GM12801 (cell line): ENCODE data around the gene DDX54.

Source experiments
- TF ChIP-seq, protein P1 (sequence below): IDR thresholded peaks from one replicate; pipeline ENCODE4 v1.5.1; 2011; ENCODE audit warnings: control low read depth; ENCODE audit not compliant: insufficient read length; ENCODE audit errors: extremely low read depth

Gene DDX54

DNA sequence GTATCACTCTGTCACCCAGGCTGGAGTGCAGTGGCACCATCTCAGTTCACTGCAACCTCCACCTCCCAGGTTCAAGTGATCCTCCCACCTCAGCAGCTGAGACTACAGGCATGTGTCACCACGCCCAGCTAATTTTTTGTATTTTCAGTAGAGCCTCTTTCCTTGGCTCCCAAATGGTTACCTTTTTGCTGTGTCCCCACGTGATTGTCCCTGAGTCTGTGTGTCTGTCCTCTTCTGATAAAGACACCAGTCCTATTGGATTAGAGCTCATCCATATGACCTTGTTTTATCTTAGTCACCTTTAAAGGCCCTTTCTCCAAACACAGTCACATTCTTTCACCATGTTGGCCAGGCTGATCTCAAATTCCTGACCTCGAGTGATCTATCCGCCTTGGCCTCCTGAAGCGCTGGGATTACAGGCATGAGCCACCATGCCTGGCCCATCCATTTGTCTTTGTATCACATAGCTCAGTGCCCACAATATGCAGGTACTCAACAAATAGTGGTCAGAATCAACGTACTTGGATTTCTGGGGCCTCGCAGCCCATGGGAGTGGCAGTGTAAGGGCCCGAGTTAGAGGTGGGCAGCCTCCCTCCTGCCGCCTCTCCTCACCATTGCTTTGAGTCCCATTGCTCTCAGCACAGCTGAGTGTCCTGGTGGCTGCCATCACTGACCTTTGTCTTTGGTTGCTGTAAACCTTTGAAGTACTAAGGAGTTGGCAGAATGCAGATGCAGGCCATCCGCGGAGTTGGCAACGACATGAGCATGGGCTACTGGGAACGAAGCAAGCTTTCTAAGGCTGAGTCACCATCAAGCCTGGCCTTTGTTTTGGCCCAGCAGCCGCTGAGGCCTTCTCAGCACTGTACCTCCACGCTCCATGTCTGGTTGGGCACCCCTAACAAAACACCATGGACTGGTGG, 45.3 kb upstream of the DDX54 start:
- TF ChIP-seq, protein P1, sequence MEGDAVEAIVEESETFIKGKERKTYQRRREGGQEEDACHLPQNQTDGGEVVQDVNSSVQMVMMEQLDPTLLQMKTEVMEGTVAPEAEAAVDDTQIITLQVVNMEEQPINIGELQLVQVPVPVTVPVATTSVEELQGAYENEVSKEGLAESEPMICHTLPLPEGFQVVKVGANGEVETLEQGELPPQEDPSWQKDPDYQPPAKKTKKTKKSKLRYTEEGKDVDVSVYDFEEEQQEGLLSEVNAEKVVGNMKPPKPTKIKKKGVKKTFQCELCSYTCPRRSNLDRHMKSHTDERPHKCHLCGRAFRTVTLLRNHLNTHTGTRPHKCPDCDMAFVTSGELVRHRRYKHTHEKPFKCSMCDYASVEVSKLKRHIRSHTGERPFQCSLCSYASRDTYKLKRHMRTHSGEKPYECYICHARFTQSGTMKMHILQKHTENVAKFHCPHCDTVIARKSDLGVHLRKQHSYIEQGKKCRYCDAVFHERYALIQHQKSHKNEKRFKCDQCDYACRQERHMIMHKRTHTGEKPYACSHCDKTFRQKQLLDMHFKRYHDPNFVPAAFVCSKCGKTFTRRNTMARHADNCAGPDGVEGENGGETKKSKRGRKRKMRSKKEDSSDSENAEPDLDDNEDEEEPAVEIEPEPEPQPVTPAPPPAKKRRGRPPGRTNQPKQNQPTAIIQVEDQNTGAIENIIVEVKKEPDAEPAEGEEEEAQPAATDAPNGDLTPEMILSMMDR = no peak

DNA sequence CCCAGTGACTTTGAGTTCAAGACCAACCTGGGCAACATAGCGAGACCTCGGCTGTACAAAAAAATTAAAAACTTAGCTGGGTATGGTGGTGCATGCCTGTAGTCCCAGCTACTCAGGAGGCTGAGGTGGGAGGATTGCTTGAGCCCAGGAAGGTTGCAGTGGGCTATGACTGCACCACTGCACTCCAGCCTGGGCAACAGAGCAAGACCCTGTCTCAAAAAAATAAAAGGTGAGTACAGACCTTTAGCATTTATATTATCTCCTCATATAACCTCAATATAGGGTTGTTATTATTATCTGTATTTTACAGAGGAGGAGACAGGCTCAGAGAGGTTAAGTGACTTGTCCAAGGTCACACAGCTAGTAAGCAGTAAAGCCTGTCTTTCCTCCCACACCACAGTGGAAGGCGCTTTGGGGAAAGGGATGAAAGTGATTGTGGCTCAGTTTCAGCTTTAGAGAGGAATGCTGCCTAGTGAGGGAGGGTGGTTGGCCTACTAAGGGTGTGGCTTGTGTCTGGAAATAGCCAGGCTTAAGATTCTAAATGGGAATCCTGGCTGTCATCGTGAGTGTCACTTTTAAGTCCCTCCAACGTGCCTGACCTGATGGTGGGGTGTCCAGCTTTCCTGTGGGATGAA, 43.2 kb upstream of the DDX54 start:
- TF ChIP-seq, protein P1 = no peak

DNA sequence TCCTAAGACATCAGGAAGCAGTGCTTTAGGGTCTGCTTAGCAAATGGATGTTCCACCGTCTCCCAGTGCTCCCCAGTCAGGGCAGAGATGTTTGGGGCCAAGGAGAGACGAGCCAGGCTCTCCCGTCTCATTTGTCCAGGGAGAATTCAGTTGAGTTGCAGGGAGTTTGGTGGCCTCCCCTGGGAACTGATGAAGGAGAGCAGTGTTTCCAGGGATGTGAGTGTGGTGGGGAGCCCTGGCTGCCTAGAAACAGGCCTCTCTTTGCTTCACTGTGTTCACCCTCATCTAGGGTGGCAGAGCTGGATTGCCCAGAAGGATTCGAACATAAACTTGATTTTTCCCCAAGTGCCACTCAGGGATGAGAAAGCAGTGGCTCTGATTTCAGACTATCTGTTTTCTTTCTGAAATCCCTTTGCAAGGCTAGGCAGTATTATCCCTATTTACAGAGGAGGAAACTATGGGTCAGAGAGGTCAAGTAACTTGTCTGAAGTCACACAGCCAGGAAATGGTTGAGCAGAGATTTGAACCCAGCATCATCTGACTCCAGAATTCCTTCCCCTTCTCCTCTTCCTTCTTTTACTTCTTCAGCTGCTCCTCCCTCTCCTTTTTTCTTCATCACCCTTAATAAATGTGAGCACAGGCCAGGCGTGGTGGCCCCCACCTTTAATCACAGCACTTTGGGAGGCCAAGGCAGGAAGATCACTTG, 42.6 kb upstream of the DDX54 start:
- TF ChIP-seq, protein P1 = no peak

DNA sequence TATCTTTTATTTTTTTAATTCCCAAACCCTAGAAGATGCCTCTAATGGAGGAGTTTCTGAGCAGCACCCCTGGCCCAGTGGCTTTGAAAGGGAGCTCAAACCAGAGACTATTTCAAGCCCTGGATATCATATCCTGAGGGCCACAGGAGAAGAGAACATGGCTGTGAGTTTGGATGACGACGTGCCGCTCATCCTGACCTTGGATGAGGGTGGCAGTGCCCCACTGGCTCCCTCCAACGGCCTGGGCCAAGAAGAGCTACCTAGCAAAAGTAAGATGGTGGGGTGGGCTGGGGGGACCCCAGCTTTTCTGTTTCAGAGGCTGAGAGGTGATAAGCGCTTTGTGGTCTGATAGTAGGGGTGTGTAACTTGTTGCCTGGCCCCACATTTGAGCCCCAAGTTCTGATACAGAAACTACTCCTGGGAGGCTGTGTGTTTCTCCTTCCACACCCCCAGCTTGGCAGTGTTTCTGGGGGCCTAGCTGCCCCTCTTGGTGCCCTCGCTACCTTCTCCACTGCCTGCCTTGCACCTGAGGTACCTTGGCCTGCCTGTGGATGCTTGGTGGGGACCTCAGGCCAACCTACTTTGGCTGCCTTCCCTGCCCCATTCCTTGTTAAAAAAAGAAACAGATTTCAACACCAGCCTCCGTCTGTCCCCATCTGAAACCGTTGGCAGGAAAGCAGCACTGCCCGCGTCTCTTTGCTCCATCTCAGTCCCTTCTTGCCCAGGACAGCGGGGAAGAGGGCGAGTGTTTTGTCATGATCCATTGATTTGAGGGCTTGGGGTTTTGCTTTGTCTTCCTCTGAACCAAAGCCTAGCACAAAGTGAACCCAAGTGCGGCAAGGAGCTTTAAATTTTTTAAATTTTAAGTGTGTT, 41.7 kb upstream of the DDX54 start:
- TF ChIP-seq, protein P1 = no peak

DNA sequence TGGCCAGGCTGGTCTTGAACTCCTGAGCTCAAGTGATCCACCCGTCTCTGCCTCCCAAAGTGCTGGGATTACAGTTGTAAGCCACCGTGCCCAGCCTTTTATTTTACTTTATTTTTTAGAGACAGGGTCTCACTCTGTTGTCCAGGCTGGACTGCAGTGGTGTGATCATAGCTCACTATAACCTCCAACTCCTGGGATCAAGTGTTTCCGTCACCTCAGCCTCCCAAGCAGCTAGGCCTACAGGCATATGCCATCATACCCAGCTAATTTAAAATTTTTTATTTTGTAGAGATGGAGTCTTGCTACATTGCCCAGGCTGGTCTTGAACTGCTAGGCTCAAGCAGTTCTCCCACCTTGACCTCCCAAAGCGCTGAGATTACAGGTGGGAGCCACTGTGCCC, 39.7 kb upstream of the DDX54 start:
- TF ChIP-seq, protein P1 = no peak

DNA sequence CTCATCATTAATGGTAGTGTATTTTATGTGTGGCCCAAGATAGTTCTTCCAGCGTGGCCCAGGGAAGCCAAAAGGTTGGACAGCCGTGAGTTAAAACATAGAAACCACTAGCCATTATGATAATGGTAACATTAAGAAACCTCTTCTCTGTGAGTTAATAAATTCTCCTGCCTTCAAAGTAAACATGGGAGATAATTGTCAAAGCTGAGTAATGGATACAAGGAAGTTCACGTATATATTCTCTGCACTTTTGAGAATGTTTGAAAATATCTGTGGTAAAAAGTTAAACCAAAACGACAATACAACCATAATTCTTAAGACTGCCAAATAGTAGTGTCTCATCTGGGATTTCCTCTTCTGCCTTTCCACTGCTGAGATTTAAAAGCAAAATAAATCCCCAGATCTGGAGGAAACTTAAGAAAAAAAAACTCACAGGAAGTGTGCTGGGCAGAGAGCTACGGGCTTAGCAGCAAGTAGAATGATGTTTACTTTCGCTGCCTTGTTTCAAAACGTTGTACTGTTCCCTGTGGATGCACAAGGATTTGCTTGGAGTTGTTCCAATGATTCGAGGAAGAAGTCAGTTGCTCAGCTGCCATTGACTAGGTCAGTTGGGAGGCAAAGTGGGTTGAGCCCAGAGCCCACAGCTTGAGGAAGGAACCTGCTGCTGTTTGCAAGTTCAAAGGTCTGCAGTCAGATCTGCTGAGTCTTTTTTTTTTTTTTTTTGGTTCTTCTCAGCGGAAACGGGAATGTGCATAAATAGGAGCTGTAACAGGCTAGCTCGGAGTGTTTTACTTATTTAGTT, 37.7 kb upstream of the DDX54 start:
- TF ChIP-seq, protein P1 = no peak
